ENCODE measurements around the gene MMEL1. TPM values are rescaled to one million over a fixed set of nuclear protein-coding genes. Genes with fewer than 3 reads are reported as not detected.

The MMEL1 gene
- total RNA-seq, 1 donor from 2014 or later, result 4.0 TPM

DNA sequence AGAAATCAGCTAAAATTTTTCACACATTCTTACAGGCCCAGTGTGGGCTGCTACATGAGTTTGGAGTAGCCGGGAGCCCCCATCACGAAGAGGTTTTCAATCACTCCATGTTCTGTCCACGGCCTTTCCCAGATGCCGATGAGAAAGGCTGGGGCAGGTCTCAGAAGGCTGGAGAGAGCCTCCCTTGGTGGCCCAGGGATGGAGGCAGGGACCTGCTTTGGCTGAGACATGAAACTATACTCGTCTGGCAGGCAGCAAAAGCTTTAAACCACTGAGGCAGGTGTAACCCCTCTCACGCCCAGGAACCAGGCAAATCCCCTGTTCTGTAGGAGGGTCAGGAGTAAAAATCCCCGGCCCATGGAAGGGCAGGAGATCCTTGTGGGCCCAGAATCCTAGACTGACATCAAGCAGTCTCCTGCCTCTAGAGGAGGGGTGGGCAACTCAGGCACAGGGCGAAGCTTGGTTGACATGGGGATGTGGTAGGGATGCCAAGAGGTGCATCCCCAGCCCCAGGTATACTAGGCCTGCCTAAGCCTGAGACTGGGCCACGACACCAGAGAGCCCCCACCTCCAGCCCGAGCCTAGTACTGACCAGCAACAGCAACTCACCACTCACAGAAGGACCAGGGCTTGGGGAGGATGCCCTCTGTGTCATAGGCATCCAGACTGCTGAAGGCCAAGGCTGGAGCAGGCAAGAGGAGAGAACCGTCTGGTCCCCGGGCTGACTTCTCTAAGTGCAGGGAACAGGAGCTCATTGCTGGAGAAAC lies 9.1 kb downstream of the MMEL1 start:
- H3K36me3 Mint-ChIP-seq (ENCODE audit: unreplicated experiment), result no peaks in the 10 kb centered on the region
- no peak overlapping the region for H3K27ac Mint-ChIP-seq (ENCODE audit: unreplicated experiment)
- no peak overlapping the region for H3K4me3 Mint-ChIP-seq (ENCODE audit: unreplicated experiment)
- peaks cover 5% of the 10 kb centered on the region for H3K27me3 Mint-ChIP-seq (ENCODE audit: unreplicated experiment)
- no peak for DNase-seq
- no peaks in the 10 kb centered on the region for H3K4me1 Mint-ChIP-seq (ENCODE audit: low read depth, unreplicated experiment)
- TF ChIP-seq, protein P1, sequence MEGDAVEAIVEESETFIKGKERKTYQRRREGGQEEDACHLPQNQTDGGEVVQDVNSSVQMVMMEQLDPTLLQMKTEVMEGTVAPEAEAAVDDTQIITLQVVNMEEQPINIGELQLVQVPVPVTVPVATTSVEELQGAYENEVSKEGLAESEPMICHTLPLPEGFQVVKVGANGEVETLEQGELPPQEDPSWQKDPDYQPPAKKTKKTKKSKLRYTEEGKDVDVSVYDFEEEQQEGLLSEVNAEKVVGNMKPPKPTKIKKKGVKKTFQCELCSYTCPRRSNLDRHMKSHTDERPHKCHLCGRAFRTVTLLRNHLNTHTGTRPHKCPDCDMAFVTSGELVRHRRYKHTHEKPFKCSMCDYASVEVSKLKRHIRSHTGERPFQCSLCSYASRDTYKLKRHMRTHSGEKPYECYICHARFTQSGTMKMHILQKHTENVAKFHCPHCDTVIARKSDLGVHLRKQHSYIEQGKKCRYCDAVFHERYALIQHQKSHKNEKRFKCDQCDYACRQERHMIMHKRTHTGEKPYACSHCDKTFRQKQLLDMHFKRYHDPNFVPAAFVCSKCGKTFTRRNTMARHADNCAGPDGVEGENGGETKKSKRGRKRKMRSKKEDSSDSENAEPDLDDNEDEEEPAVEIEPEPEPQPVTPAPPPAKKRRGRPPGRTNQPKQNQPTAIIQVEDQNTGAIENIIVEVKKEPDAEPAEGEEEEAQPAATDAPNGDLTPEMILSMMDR (IDR thresholded peaks at IDR 0.05; ENCODE audit: partially characterized antibody, unreplicated experiment), result no peak
- H3K9me3 Mint-ChIP-seq (ENCODE audit: unreplicated experiment), result peaks cover 6% of the 10 kb centered on the region

GRCh38 chr1:2617971-2618470 lies 14.8 kb downstream of the MMEL1 start:
- no peak for DNase-seq
- Mint-ChIP-seq H3K27ac (ENCODE audit: unreplicated experiment) (no peak overlapping the region), H3K9me3 (ENCODE audit: unreplicated experiment) (peaks cover 10% of the 10 kb centered on the region)

GRCh38 chr1:2614145-2614544 lies 18.7 kb downstream of the MMEL1 start:
- H3K9me3 Mint-ChIP-seq (ENCODE audit: unreplicated experiment), result peaks cover 4% of the 10 kb centered on the region
- H3K4me3 Mint-ChIP-seq (ENCODE audit: unreplicated experiment), result no peak overlapping the region
- peaks cover 3% of the 10 kb centered on the region for H3K27me3 Mint-ChIP-seq (ENCODE audit: unreplicated experiment)
- TF ChIP-seq, protein P1 (IDR thresholded peaks at IDR 0.05; ENCODE audit: partially characterized antibody, unreplicated experiment), result no peak
- no peak for DNase-seq
- no peak overlapping the region for H3K27ac Mint-ChIP-seq (ENCODE audit: unreplicated experiment)
- peaks cover 5% of the 10 kb centered on the region for H3K36me3 Mint-ChIP-seq (ENCODE audit: unreplicated experiment)
- H3K4me1 Mint-ChIP-seq (ENCODE audit: low read depth, unreplicated experiment), result no peaks in the 10 kb centered on the region

More at GRCh38 chr1:2617971-2618470, 14.8 kb downstream of the MMEL1 start:
- Mint-ChIP-seq H3K36me3 (ENCODE audit: unreplicated experiment) (peaks cover 5% of the 10 kb centered on the region), H3K4me1 (ENCODE audit: low read depth, unreplicated experiment) (no peaks in the 10 kb centered on the region), H3K27me3 (ENCODE audit: unreplicated experiment) (peaks cover 3% of the 10 kb centered on the region), H3K4me3 (ENCODE audit: unreplicated experiment) (no peak overlapping the region)
- TF ChIP-seq, protein P1 (IDR thresholded peaks at IDR 0.05; ENCODE audit: partially characterized antibody, unreplicated experiment), result no peak

DNA sequence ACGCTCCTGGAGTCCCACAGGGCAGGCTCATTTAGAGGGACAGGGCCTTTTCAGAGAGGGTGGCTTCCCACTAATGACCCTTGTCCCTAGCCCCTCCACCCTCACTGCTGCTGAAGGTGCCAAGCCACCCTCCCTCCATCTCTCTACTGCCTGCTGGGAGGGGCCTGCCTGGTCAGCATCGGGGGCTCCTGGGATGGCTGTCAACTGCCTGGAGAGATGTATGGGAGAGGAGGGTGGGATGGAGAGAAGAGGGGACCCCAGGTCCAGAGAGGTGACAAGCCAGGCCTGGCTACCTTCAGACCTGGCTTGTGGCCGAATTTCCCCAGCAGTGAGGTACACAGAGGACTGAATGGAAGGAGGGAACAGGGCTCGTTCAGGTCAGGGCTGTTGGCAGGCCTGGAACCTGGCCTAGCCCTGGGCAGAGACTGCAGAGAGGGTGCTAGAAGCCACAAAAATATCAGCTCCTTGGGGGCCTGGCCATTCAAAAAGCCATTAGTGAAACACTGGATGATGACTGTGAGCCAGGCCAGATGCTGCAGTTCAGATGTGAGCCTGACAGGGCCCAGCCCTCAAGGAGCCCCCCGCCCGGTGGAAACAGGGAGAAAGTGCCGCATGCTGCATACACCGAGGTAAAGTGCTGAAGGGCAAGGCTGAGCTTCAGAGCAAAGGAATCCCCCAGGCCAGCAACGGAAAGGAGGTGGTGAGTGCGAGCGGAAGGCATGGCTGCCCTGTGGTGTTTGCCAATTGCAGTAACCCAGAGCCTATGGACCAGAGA lies 20.0 kb downstream of the MMEL1 start:
- H3K9me3 Mint-ChIP-seq (ENCODE audit: unreplicated experiment), result peaks cover 7% of the 10 kb centered on the region
- no peaks in the 10 kb centered on the region for H3K4me1 Mint-ChIP-seq (ENCODE audit: low read depth, unreplicated experiment)
- H3K4me3 Mint-ChIP-seq (ENCODE audit: unreplicated experiment), result no peak overlapping the region
- peaks cover 2% of the 10 kb centered on the region for H3K27me3 Mint-ChIP-seq (ENCODE audit: unreplicated experiment)
- no peak overlapping the region for H3K27ac Mint-ChIP-seq (ENCODE audit: unreplicated experiment)
- TF ChIP-seq, protein P1 (IDR thresholded peaks at IDR 0.05; ENCODE audit: partially characterized antibody, unreplicated experiment), result no peak
- peak; percentile 15 for DNase-seq
- H3K36me3 Mint-ChIP-seq (ENCODE audit: unreplicated experiment), result peaks cover 5% of the 10 kb centered on the region

Data from glutamatergic neuron (in vitro differentiated cells).